HG02678 (cell line): Measurements from ENCODE around the gene FRMPD4.
A peak's percentile ranks its signal among the peaks of the same experiment; 100 is the strongest.

Experiments used
- ATAC-seq: cut with Tn5 transposase; IDR thresholded peaks from one replicate; pipeline ENCODE4 v1.9.1; 2021; ENCODE audit warnings: mild to moderate bottlenecking, moderate library complexity; ENCODE audit not compliant: unreplicated experiment

Gene FRMPD4

DNA sequence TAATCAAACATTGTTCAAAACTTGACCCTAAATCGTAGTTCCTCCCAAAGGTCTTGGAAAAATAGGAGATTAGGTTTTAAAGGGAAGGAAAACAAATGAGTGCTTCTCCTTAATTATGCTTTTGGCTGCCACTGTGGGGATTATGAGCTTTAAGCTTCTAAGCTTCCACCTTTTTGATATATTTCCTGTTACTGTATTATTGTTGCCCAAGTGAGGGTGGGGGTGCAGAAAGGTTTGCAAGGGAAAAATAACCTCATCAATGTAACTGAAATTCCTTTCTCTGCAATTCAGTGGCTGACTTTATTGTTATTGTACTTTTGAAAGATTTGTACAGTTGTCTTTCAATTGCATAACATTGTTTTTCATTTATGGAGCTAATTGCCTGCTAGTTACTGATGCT is 285.1 kb downstream of the FRMPD4 start:
- ATAC-seq, result no peak

DNA sequence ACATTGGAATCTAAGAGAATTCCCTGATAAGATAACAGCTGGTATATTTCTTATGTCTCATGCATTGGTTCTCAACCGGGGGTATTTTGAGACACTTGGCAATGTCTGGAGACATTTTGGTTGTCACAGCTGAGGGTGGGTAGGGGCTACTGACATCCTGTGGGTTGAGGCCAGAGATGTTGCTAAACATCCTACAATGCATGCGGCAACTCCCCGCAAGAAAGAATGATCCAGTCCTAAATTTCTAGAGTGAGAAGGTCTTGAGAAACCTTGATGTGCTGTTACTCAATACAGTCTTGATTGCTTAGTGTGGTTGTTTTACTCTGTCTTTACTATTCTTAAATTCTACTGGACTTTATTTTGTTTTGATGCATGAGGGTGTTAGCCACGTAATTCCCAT is 287.2 kb downstream of the FRMPD4 start:
- ATAC-seq, result no peak

DNA sequence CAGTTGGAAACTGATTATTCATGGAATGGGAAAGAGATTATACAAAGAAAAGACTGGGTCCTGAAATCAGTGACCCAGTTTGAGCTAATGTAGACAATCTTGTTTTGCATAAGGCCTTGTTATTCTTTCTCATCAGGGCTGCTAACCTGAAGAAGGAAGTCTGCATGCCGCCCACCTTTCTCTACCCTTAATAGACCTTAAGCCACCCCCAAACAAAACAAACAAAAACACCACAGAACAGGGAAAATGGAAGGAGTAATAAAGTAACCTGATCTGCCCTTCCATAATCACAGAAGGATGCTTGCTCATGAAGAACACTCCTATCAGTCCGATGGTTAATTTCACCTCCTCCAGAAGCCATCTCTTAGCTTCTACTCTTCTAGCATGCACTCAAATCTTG is 288.1 kb downstream of the FRMPD4 start:
- no peak for ATAC-seq

DNA sequence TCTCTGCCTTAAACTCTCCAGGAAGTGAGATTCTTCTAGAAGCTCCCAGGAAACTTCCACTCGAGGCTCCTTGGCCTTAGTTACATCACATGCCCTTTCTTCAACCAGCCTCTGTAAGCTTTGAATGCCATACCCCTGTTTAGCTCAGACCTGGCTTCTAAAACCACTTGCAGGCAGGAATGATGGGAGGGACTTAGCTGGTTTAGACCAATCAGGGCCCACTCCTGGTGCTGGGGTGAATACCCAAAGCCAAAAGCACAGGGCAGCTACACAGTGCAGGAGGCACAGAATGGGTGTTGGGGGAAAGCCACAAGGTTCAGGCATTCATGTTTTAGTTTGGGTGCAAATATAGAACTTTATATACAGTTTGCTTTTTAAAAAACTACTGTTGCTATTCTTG is 296.2 kb downstream of the FRMPD4 start:
- no peak for ATAC-seq

DNA sequence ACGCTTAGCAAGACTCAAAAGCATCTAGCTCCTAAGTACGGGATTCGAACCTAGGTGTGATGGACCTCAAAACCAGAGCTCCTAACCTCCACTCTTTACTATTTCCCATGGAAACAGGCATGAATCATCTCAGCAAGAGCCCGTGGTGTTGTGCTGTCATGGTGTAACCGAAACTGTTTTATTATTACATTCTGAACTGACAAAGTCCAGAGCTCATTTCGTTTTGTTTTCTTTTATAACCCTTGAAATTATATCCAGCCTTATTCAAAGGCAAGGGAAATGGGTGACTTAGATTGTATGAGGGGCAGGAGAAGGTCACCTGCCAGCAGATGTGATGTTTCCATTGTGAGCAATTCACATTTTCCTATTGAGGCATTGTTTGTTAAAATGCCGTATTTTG is 301.1 kb downstream of the FRMPD4 start:
- no peak for ATAC-seq

DNA sequence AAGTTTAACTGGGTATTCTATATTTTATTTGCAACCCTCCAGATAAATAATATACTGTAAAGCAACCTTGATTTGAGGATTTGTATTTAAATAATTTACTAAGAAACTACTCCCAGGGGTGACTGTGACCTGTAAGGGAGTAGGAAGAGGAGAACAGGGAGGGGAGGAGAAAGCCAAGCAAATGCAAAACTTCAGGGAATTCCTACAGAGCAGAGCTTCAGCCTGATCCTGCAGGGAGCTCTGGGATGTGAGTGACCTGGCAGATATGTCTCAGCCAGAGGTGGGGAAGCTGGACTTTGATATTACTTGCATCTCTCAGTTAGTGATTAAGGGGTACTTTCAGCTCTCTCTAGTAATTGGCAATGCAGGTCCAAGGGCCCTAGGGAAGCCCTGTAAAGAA is 302.0 kb downstream of the FRMPD4 start:
- no peak for ATAC-seq

DNA sequence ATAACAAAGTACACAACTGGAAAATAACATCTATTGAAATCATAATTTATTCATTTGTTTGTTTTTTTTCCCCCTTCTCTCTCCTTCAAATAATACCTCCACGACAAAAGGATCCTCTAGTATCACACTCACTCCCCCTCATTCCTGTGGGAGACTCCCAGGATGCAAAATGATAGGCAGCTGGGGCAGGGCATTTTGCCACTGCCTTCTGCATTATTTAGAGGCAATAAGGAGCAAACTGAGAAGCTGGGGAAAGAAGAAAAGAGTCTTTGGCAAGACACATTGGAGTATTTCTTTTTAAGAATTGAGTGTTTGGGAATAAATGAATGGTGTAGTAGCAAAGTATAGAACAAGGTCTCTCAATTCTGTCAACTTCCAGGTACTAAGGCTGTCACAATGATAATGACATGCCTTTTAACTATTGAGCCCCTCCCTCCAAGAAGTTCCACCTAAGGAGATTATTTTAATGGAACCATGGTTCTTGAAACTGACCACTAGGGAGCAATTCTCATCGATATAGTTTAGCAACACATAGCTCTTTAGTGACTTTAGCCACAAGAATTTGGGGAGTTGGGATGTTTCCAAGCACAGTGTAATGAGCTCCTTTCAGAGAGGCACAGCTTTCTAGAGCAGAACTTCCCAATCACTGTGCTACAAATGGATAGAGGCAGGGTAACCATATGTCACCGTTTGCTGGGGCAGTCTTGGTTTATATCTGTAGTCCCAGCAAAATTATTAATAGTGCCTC is 303.3 kb downstream of the FRMPD4 start:
- ATAC-seq, result no peak

DNA sequence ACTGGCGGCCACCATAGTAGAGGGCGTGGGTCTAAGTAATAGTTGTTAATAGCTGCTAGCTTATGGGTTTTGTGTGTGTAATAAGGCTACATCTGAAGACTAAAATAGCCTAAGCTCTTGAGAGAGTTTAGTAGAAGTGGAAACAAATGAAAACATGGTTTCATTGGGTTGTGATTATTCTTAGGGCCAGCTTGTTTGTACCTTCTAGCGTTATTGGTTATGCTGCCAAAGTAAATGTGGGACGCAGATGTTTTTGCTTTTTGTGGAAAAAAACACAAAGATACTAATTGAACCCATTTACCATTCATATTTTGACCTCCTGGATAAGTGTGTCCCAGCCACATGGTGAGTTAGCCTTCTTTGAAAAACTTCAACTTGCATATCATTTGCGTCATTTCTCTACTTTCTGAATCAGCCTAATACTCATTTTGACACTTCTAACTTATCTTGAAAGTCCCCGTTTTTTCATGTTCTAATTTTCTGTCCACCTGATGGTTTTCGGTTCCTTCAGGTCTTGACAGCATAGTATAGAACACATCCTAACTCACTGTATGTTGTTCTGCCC is 305.3 kb downstream of the FRMPD4 start:
- peak; percentile 80 for ATAC-seq

DNA sequence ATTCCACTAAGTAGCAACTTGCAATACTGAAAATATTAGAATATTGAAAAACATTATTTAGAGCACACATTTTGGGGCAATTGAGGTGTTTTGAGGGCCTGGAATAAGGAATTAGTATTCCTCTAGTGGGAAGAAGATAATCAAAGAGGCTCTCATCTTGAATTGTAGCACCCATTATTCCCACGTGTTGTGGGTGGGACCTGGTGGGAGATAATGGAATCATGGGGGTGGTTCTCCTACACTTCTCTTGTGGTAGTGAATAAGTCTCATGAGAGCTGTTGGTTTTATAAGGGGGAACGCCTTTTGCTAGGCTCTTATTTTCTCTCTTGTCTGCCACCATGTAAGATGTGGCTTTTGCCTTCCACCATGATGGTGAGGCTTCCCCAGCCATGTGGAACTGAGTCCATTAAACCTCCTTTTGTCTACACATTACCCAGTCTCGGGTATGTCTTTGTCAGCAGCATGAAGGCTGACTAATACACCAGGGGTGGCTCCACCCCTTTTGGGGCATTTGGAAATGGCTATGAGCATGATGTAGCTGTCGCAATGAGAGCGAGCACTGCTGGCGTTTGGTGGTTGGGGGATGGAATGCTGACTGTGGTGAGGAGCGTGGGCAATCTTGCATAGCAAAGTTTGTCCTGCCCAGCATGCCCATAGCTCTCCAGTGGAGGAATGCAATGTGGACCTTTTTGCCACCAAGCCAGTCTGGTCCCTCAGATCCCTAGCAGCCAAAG is 308.2 kb downstream of the FRMPD4 start:
- ATAC-seq, result no peak

DNA sequence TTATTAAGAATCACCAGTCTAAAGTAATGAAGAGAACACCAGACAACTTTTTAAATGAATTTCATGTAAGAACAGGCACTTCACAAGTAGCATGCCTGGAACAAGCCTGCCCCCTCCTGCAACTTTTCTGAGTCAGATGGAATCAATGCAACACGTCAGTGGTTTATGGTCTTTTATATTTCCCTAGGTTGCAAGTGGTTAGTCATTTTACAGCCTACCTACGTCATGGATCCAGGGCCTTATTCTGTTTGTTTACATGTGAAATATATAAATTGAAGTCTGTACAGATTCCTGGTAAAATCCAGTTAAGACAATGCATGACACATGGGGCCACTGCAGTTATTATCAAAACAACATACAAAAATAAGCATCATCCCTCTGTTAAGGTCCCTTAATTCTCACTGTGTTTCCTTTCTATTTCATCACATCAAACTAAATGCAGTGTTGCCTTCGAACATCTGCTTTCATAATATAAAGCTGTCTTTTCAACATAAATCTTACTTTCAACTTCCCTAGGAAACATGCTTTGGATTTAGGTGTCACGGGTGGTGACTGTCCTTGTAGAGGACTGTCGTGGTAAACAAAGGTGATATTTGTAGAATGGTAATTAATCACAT is 309.3 kb downstream of the FRMPD4 start:
- ATAC-seq, result no peak

DNA sequence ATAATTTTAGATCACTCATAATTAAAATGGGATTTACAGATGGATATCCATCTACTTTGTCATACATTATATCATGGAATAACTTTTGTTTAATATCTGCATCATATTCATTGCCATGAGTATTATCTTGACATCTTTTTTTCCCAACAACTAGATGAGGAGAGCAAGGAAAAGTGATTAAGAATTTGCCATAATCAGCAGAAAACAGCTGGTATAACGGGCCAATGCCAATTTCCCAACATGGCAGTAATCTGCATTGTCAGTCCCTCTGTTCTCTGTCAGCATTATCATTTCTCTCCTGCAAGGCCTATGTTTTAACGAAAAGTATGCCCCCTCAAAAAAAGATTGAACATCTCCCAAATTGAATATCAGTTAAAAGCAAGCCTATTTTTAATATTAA is 314.0 kb downstream of the FRMPD4 start:
- ATAC-seq, result no peak

DNA sequence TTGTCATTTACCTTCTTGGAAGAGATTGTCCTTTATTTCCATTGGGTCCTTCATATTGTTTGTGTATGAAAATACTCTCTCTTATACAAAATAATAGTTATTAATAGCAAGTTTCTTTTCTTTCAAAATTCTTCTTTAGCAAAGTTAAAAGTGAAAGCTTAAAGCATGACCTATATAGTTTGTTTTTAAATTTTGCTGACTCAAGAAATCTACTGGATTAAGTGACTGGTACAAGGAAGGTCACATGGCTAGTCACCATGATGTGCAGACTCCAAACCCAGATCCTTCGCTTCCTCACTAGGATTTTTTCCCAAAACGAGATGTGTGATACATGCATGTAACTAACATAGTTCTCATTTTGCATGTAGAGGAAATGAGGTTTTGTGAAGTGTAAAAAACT is 322.7 kb downstream of the FRMPD4 start:
- no peak for ATAC-seq

DNA sequence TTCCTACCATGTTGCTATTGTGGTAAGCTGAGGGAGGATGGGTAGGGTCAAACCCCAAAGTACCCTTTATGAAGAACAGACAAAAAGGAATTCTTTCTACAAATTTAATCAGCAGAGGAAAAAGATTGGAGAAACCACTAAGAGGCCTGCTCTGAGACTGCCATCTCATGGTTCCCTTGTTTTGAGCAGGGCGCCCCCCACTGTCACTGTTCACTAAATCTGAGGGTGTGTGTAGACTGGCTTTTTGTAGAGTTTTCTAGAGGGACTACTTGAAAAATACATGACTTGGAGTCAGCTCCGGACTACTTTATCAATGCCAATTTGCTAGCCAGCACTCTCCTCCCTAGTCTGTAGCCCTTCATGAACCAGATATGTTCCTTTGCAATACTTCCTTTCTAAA is 324.8 kb downstream of the FRMPD4 start:
- no peak for ATAC-seq

DNA sequence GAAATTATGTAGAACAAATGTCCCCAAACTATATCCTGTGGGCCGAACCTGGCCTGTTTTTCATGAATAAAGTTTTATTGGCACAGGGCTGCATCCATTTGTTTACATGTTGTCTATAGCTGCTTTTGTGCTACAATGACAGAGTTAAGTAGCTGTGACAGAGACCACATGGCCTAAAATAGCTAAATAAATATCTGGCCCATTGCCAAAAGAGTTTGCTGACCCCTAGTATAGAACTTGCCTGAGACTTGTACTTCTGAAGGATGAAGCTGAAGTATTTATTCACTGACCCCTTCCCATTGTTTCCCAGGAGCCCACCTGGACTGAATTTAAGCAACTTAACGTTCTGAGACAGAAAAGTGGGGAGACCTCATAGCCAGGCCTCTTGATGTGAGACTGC is 325.6 kb downstream of the FRMPD4 start:
- ATAC-seq, result no peak

DNA sequence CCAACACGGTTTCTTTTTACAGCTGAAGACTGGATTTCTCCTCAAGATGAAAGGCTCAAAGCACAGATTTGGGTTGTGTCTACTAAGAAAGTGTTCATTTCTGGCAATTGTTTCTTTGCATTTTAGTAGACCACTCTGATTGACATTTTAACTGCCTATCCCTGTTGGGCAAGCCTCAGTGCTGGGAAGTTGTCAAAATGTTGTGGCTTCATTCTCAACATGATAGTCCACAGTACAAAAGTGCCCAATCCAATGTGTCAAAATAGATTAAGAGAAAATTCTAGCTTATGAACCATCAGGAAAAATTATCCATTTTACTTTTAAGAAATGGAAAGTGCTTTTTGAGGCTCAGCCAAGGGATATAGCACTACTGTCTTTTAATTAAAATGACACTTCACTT is 329.0 kb downstream of the FRMPD4 start:
- no peak for ATAC-seq

DNA sequence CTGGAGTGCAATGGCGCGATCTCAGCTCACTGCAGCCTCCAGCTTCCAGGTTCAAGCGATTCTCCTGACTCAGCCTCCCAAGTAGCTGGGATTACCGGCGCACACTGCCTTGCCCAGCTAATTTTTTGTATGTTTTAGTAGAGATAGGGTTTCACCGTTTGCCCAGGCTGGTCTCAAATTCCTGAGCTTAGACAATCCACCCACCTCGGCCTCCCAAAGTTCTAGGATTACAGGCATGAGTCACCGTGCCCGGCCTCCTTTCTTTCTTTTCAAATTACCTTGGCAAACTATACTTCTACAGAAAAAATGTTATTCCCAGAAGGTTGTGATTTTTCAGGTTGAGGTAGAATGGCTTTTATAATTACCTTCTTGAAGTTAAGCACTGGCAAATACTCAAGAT is 331.0 kb downstream of the FRMPD4 start:
- ATAC-seq, result no peak

DNA sequence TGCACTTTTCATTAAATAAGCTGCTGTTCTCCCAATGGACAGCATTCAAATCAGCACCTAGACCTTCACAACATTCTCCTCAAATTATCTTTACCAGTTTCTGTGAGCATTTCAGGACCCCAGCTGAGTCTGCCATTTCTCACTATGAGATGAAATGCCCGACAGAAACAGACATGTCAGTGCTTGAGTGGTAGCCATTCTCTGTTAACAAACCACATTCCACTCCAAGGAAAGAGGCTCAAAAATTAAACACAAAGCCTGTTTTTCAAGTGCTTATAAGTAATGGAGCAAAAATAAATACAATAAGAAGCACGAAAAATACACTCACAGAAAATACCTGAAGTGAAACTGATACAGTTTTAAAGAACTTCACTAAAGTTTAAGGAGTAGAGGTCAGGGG is 332.8 kb downstream of the FRMPD4 start:
- ATAC-seq, result no peak

DNA sequence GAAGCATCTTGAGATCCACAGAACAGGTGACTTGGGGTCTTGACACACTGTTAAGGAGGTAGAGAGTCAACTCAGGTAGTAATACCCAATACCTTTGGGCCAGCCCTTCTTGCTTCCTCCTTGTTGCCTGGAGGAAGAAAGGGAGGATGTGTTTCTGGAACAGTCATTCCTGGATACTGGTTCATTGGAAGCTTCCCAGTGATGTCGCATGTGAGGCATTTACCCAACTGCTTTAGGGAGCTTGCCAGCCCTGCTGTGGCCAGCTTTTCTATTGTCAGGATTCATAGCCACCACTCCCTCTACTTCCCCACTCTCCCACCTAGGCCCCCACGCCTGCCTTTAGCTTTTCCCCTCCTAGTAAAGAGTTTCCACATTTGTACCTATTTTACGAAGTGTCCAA is 342.7 kb downstream of the FRMPD4 start:
- no peak for ATAC-seq

DNA sequence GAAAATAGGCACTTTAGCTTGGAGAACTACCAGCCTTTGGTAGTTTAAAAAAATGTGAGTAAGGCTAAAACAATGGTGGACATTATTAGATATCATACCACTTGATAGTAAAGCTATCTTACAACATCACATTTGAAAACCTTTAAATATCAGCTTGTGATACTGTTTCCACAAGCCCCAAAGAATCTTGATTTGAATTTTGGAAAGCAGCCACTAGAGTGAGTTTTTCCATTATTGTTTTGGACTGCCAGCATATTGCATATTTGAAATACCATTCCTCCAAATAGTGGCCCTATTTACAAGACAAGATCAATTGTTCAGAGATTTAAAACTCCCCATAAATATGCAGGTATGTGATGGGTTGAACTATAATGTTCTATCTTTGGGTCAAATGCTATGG is 349.9 kb downstream of the FRMPD4 start:
- no peak for ATAC-seq

DNA sequence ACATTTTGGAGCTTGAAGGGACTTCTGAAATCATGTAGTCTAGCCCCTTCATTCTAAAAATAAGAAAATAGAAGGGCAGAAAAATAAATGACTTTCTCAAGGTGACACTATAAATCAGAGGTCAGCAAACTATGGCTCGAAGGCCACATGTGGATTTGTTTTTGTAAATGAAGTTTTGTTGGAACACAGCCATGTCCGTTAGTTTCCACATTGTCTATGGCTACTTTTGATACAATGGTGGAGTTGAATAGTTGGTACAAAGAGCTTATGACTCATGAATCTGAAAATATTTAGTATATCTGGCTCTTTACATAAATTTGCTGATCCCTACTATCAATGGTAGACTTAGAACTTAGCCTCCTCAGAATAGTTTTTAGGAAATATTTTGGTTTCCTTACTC is 350.5 kb downstream of the FRMPD4 start:
- no peak for ATAC-seq

DNA sequence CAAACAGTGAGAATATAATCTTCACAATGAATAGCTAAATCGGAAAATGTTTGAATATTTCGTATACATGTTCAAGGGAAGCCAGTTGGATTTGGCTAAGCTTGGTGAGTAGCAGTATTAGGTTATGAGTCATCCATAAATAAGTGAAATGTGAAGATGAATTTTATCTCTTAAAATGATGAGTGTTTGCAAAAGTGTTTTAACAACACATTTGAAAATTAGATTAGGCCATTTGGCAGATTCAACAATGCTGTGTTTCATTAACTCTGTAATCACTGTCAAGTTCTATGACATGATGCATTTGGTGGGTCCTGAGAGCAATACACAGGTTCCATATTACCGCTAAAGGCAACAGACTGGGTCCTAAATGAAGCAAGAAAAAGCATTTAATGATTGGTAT is 351.1 kb downstream of the FRMPD4 start:
- ATAC-seq, result no peak
